ENCODE data around the gene ADPRM. TPM values are rescaled to one million over a fixed set of nuclear protein-coding genes. Genes with fewer than 3 reads are reported as not detected.

The ADPRM gene
- total and polyA plus RNA-seq, 4 donors: 3.7 to 10.8 (median 6.7) TPM

- H3K4me3 ChIP-seq (ENCODE audit: low read depth in 1 of 3, low read length in 3 of 3): no peak overlapping the region
- peaks cover 0 to 11% (median 4%) of the 10 kb centered on the region in 4 donors for H3K4me1 ChIP-seq (ENCODE audit: control insufficient read depth in 4 of 4, insufficient read depth in 4 of 4, low read length in 3 of 4)
- 77% methylated on average over 2 of the region's 2 CpGs for WGBS
- H3K36me3 ChIP-seq (ENCODE audit: control insufficient read depth in 4 of 4, insufficient read depth in 3 of 4, low read depth in 1 of 4, low read length in 3 of 4): peaks cover 0 to 20% (median 16%) of the 10 kb centered on the region in 4 donors
- H3K9me3 ChIP-seq (ENCODE audit: control insufficient read depth in 4 of 4, low read length in 3 of 4): no peaks in the 10 kb centered on the region
- TF ChIP-seq RXRA (IDR thresholded peaks at IDR 0.05) (no peak), RAD21 (IDR thresholded peaks at IDR 0.05) (no peak), GABPA (IDR thresholded peaks at IDR 0.05 in 1 of 2, conservative IDR thresholded peaks at IDR 0.05 in 1 of 2) (no peak)
- H3K27ac ChIP-seq (ENCODE audit: low read depth in 1 of 2, low read length in 2 of 2): no peak overlapping the region
- H3K9ac ChIP-seq (ENCODE audit: low read depth in 1 of 2, low read length in 2 of 2): no peak overlapping the region
- no peak for DNase-seq (ENCODE audit: low spot score)
- no peaks in the 10 kb centered on the region for H3K27me3 ChIP-seq (ENCODE audit: control insufficient read depth in 4 of 4, insufficient read depth in 4 of 4, low read length in 3 of 4)
Observed at GRCh38 chr17:10702574-10702973, 5.2 kb downstream of the ADPRM start.

- H3K27ac ChIP-seq (ENCODE audit: low read depth in 1 of 2, low read length in 2 of 2): no peak overlapping the region
- WGBS: 95% methylated on average over 5 of the region's 5 CpGs
- H3K36me3 ChIP-seq (ENCODE audit: control insufficient read depth in 4 of 4, insufficient read depth in 3 of 4, low read depth in 1 of 4, low read length in 3 of 4): peaks cover 0 to 36% (median 32%) of the 10 kb centered on the region in 4 donors
- H3K4me1 ChIP-seq (ENCODE audit: control insufficient read depth in 4 of 4, insufficient read depth in 4 of 4, low read length in 3 of 4): peaks cover 0 to 7% (median 2%) of the 10 kb centered on the region in 4 donors
- no peak for TF ChIP-seq ATF3 (IDR thresholded peaks at IDR 0.05)
- no peaks in the 10 kb centered on the region for H3K27me3 ChIP-seq (ENCODE audit: control insufficient read depth in 4 of 4, insufficient read depth in 4 of 4, low read length in 3 of 4)
- H3K9ac ChIP-seq (ENCODE audit: low read depth in 1 of 2, low read length in 2 of 2): no peak overlapping the region
- H3K9me3 ChIP-seq (ENCODE audit: control insufficient read depth in 4 of 4, low read length in 3 of 4): no peaks in the 10 kb centered on the region
- no peak overlapping the region for H3K4me3 ChIP-seq (ENCODE audit: low read depth in 1 of 3, low read length in 3 of 3)
- no peak for DNase-seq (ENCODE audit: low spot score)
Observed at GRCh38 chr17:10705727-10706126, 8.3 kb downstream of the ADPRM start.

- H3K27ac ChIP-seq (ENCODE audit: low read depth in 1 of 2, low read length in 2 of 2): no peak overlapping the region
- H3K27me3 ChIP-seq (ENCODE audit: control insufficient read depth in 4 of 4, insufficient read depth in 4 of 4, low read length in 3 of 4): no peaks in the 10 kb centered on the region
- 97% methylated on average over 2 of the region's 2 CpGs for WGBS
- no peak for DNase-seq (ENCODE audit: low spot score)
- H3K9me3 ChIP-seq (ENCODE audit: control insufficient read depth in 4 of 4, low read length in 3 of 4): no peaks in the 10 kb centered on the region
- peaks cover 6 to 40% (median 33%) of the 10 kb centered on the region in 4 donors for H3K36me3 ChIP-seq (ENCODE audit: control insufficient read depth in 4 of 4, insufficient read depth in 3 of 4, low read depth in 1 of 4, low read length in 3 of 4)
- H3K9ac ChIP-seq (ENCODE audit: low read depth in 1 of 2, low read length in 2 of 2): no peak overlapping the region
- no peak for TF ChIP-seq HNF4G (IDR thresholded peaks at IDR 0.05)
- TF ChIP-seq HNF4A (conservative IDR thresholded peaks at IDR 0.05): no peak
- H3K4me1 ChIP-seq (ENCODE audit: control insufficient read depth in 4 of 4, insufficient read depth in 4 of 4, low read length in 3 of 4): peaks cover 0 to 8% (median 5%) of the 10 kb centered on the region in 4 donors
- no peak overlapping the region for H3K4me3 ChIP-seq (ENCODE audit: low read depth in 1 of 3, low read length in 3 of 3)
Observed at GRCh38 chr17:10713318-10713717, 15.9 kb downstream of the ADPRM start.

GRCh38 chr17:10716218-10716617, 18.8 kb downstream of the ADPRM start:
- no peak overlapping the region for H3K4me3 ChIP-seq (ENCODE audit: low read depth in 1 of 3, low read length in 3 of 3)
- peaks cover 1 to 20% (median 15%) of the 10 kb centered on the region in 4 donors for H3K4me1 ChIP-seq (ENCODE audit: control insufficient read depth in 4 of 4, insufficient read depth in 4 of 4, low read length in 3 of 4)
- H3K36me3 ChIP-seq (ENCODE audit: control insufficient read depth in 4 of 4, insufficient read depth in 3 of 4, low read depth in 1 of 4, low read length in 3 of 4): peaks cover 6 to 30% (median 20%) of the 10 kb centered on the region in 4 donors
- H3K27me3 ChIP-seq (ENCODE audit: control insufficient read depth in 4 of 4, insufficient read depth in 4 of 4, low read length in 3 of 4): no peaks in the 10 kb centered on the region
- WGBS: 75% methylated on average over 10 of the region's 10 CpGs
- no peak for DNase-seq (ENCODE audit: low spot score)
- H3K9me3 ChIP-seq (ENCODE audit: control insufficient read depth in 4 of 4, low read length in 3 of 4): no peaks in the 10 kb centered on the region
- H3K27ac ChIP-seq (ENCODE audit: low read depth in 1 of 2, low read length in 2 of 2): no peak overlapping the region
- no peak overlapping the region for H3K9ac ChIP-seq (ENCODE audit: low read depth in 1 of 2, low read length in 2 of 2)
- TF ChIP-seq ATF3 (IDR thresholded peaks at IDR 0.05) (no peak), ZBTB33 (IDR thresholded peaks at IDR 0.05) (no peak), YY1 (IDR thresholded peaks at IDR 0.05) (no peak), HNF4A (conservative IDR thresholded peaks at IDR 0.05) (peak; percentile 36 to 47), RAD21 (IDR thresholded peaks at IDR 0.05) (no peak), FOXA1 (IDR thresholded peaks at IDR 0.05) (no peak), RXRA (IDR thresholded peaks at IDR 0.05) (peak in 1 of 2 donors; percentile 7), CTCF (IDR thresholded peaks at IDR 0.05; ENCODE audit: low read depth, low read length, missing input control) (no peak), HNF4G (IDR thresholded peaks at IDR 0.05) (no peak), NR2F2 (IDR thresholded peaks at IDR 0.05) (no peak), TAF1 (conservative IDR thresholded peaks at IDR 0.05) (no peak), REST (IDR thresholded peaks at IDR 0.05) (no peak), SP1 (IDR thresholded peaks at IDR 0.05) (no peak), MAX (IDR thresholded peaks at IDR 0.05) (no peak), GABPA (IDR thresholded peaks at IDR 0.05 in 1 of 2, conservative IDR thresholded peaks at IDR 0.05 in 1 of 2) (no peak)

Data from liver (tissue), 9 donors.